Trophoblast cell (in vitro differentiated cells and primary cell): ENCODE measurements around the gene CDK3.

Experiments used
- DNase-seq, 2 donors: peaks; one replicate each; pipeline ENCODE4 v3.0.0-alpha.2; 2016
- H2AFZ ChIP-seq: 2 replicates; pipeline ENCODE4 v1.6.1; 2013; ENCODE audit warnings: low read length, moderate library complexity, mild to moderate bottlenecking; ENCODE audit not compliant: insufficient read depth, poor library complexity
- H2AK5ac ChIP-seq: 2 replicates; pipeline ENCODE4 v1.6.1; 2013; ENCODE audit warnings: mild to moderate bottlenecking, low read length
- H2BK120ac ChIP-seq: 2 replicates; pipeline ENCODE4 v1.6.1; 2013; ENCODE audit warnings: low read length, mild to moderate bottlenecking, moderate library complexity; ENCODE audit not compliant: insufficient read depth, poor library complexity
- H2BK12ac ChIP-seq: 2 replicates; pipeline ENCODE4 v1.6.1; 2013; ENCODE audit warnings: mild to moderate bottlenecking, low read length, moderate library complexity
- H2BK5ac ChIP-seq: 2 replicates; pipeline ENCODE4 v1.6.1; 2013; ENCODE audit warnings: low read length, low read depth, moderate library complexity, mild to moderate bottlenecking; ENCODE audit not compliant: poor library complexity
- H3K14ac ChIP-seq: 2 replicates; pipeline ENCODE4 v1.6.1; 2013; ENCODE audit warnings: mild to moderate bottlenecking, low read length
- H3K18ac ChIP-seq: 2 replicates; pipeline ENCODE4 v1.6.1; 2013; ENCODE audit warnings: mild to moderate bottlenecking, low read length
- H3K23ac ChIP-seq: 2 replicates; pipeline ENCODE4 v1.6.1; 2013; ENCODE audit warnings: low read length
- H3K27ac ChIP-seq: 2 replicates; pipeline ENCODE4 v1.5.1; 2013; ENCODE audit warnings: low read depth, mild to moderate bottlenecking, inconsistent platforms, low read length, moderate library complexity
- H3K27me3 ChIP-seq: 2 replicates; pipeline ENCODE4 v1.6.1; 2013; ENCODE audit warnings: inconsistent platforms, mild to moderate bottlenecking, low read length, moderate library complexity; ENCODE audit not compliant: insufficient read depth
- H3K36me3 ChIP-seq, 2 experiments: 1 replicate in 1 of 2; 2 replicates in 1 of 2; pipeline ENCODE4 v1.6.1; 2013; ENCODE audit warnings: low read length in 2 of 2, mild to moderate bottlenecking in 2 of 2, moderate library complexity in 1 of 2; ENCODE audit not compliant: insufficient read depth in 2 of 2, control insufficient read depth in 1 of 2
- H3K4ac ChIP-seq: 2 replicates; pipeline ENCODE4 v1.6.1; 2013; ENCODE audit warnings: low read depth, mild to moderate bottlenecking, low read length, moderate library complexity
- H3K4me1 ChIP-seq, 2 experiments: 1 replicate in 1 of 2; 2 replicates in 1 of 2; pipeline ENCODE4 v1.6.1; 2013; ENCODE audit warnings: low read length in 2 of 2, mild to moderate bottlenecking in 2 of 2, moderate library complexity in 1 of 2; ENCODE audit not compliant: insufficient read depth in 2 of 2, control insufficient read depth in 1 of 2
- H3K4me2 ChIP-seq: 2 replicates; pipeline ENCODE4 v1.6.1; 2013; ENCODE audit warnings: inconsistent platforms, mild to moderate bottlenecking, low read length, moderate library complexity
- H3K4me3 ChIP-seq: 2 replicates; pipeline ENCODE4 v1.5.1; 2013; ENCODE audit warnings: mild to moderate bottlenecking, low read depth, low read length, inconsistent platforms
- H3K79me1 ChIP-seq: one replicate; pipeline ENCODE4 v1.6.1; 2013; ENCODE audit warnings: low read length
- H3K79me2 ChIP-seq: 2 replicates; pipeline ENCODE4 v1.6.1; 2013; ENCODE audit warnings: low read length, mild to moderate bottlenecking; ENCODE audit not compliant: control insufficient read depth, insufficient read depth, poor library complexity
- H3K9ac ChIP-seq: 2 replicates; pipeline ENCODE4 v1.6.1; 2013; ENCODE audit warnings: mild to moderate bottlenecking, low read length
- H3K9me3 ChIP-seq: 2 replicates; pipeline ENCODE4 v1.6.1; 2013; ENCODE audit warnings: low read depth, mild to moderate bottlenecking, control low read depth, inconsistent platforms, low read length; ENCODE audit not compliant: insufficient read depth
- H4K12ac ChIP-seq: 2 replicates; pipeline ENCODE4 v1.6.1; 2013; ENCODE audit warnings: low read depth, mild to moderate bottlenecking, low read length, moderate library complexity
- H4K8ac ChIP-seq: 2 replicates; pipeline ENCODE4 v1.6.1; 2013; ENCODE audit warnings: low read depth, mild to moderate bottlenecking, low read length, moderate library complexity
- H4K91ac ChIP-seq: one replicate; pipeline ENCODE4 v1.6.1; 2013; ENCODE audit warnings: low read depth, mild to moderate bottlenecking, low read length, moderate library complexity
- WGBS: extraction: QIAGEN DNeasy Blood & Tissue Kit; methylation state at CpG from one replicate; pipeline ENCODE4 v1.1.7; 2013; ENCODE audit warnings: missing lambda C conversion rate; ENCODE audit not compliant: insufficient read length, insufficient coverage; ENCODE audit errors: extremely low coverage; 5-methylcytosine and 5-hydroxymethylcytosine counted together

CDK3 gene

GRCh38 chr17:75979705-75980187 lies 20.9 kb upstream of the CDK3 start:
- Histone ChIP-seq H3K14ac (peak overlapping the region; percentile 99), H3K4ac (peak overlapping the region; percentile 82), H2BK12ac (peak overlapping the region; percentile 52), H3K79me1 (peaks cover 30% of the 10 kb centered on the region), H2AK5ac (peak overlapping the region; percentile 94), H3K9me3 (no peaks in the 10 kb centered on the region), H2BK5ac (peak overlapping the region; percentile 99), H3K27ac (peak overlapping the region; percentile 100), H2BK120ac (peak overlapping the region; percentile 96), H3K23ac (no peak overlapping the region), H4K8ac (peak overlapping the region; percentile 97), H2AFZ (peak overlapping the region; percentile 71), H3K79me2 (peaks cover 23% of the 10 kb centered on the region), H4K91ac (peak overlapping the region; percentile 98), H3K4me3 (peak overlapping the region; percentile 67), H3K4me2 (peak overlapping the region; percentile 72), H3K9ac (peak overlapping the region; percentile 61), H4K12ac (peak overlapping the region; percentile 43), H3K27me3 (no peaks in the 10 kb centered on the region), H3K36me3 (peaks cover 0 to 2% of the 10 kb centered on the region in 2 experiments), H3K18ac (peak overlapping the region; percentile 97), H3K4me1 (peaks cover 22 to 26% of the 10 kb centered on the region in 2 experiments)
- no CpG with 5 or more reads among the region's 19 CpGs for WGBS
- DNase-seq = peak; percentile 93 to 95

- H3K79me1 ChIP-seq = peaks cover 30% of the 10 kb centered on the region
- peak; percentile 62 to 67 for DNase-seq
- peak overlapping the region; percentile 100 for H3K27ac ChIP-seq
- no CpG with 5 or more reads among the region's 18 CpGs for WGBS
- H3K27me3 ChIP-seq = no peaks in the 10 kb centered on the region
- H3K4me1 ChIP-seq = peaks cover 22 to 26% of the 10 kb centered on the region in 2 experiments
- H3K4ac ChIP-seq = peak overlapping the region; percentile 90
- peak overlapping the region; percentile 99 for H2BK5ac ChIP-seq
- peak overlapping the region; percentile 94 for H2AK5ac ChIP-seq
- peak overlapping the region; percentile 97 for H3K18ac ChIP-seq
- no peak overlapping the region for H2AFZ ChIP-seq
- peak overlapping the region; percentile 98 for H4K91ac ChIP-seq
- H2BK120ac ChIP-seq = peak overlapping the region; percentile 96
- H3K14ac ChIP-seq = peak overlapping the region; percentile 99
- H3K36me3 ChIP-seq = peaks cover 0 to 2% of the 10 kb centered on the region in 2 experiments
- H3K9me3 ChIP-seq = no peaks in the 10 kb centered on the region
- H3K4me2 ChIP-seq = peak overlapping the region; percentile 72
- peak overlapping the region; percentile 82 for H2BK12ac ChIP-seq
- H3K23ac ChIP-seq = no peak overlapping the region
- H3K4me3 ChIP-seq = peak overlapping the region; percentile 67
- H4K12ac ChIP-seq = peak overlapping the region; percentile 43
- H4K8ac ChIP-seq = peak overlapping the region; percentile 97
- no peak overlapping the region for H3K9ac ChIP-seq
- peaks cover 23% of the 10 kb centered on the region for H3K79me2 ChIP-seq
Observed at GRCh38 chr17:75980188-75981018, 20.3 kb upstream of the CDK3 start.

- Histone ChIP-seq H3K23ac (no peak overlapping the region), H3K36me3 (no peaks in the 10 kb centered on the region), H2AK5ac (peak overlapping the region; percentile 95), H3K4ac (peak overlapping the region; percentile 61), H3K9me3 (no peaks in the 10 kb centered on the region), H2BK120ac (peak overlapping the region; percentile 97), H3K9ac (no peak overlapping the region), H2AFZ (peak overlapping the region; percentile 37), H3K27ac (peak overlapping the region; percentile 100), H3K14ac (peak overlapping the region; percentile 82), H4K12ac (peak overlapping the region; percentile 71), H3K79me2 (peaks cover 23% of the 10 kb centered on the region), H3K18ac (peak overlapping the region; percentile 82), H3K27me3 (no peaks in the 10 kb centered on the region), H4K91ac (peak overlapping the region; percentile 89), H4K8ac (peak overlapping the region; percentile 68), H3K79me1 (peaks cover 30% of the 10 kb centered on the region), H3K4me3 (no peak overlapping the region), H3K4me1 (peaks cover 22 to 28% of the 10 kb centered on the region in 2 experiments), H2BK12ac (peak overlapping the region; percentile 72), H3K4me2 (no peak overlapping the region), H2BK5ac (peak overlapping the region; percentile 90)
- peak; percentile 53 to 63 for DNase-seq
- no CpG with 5 or more reads among the region's 7 CpGs for WGBS
Observed at GRCh38 chr17:75981019-75981615, 19.5 kb upstream of the CDK3 start.

GRCh38 chr17:75983501-75984181 lies 17.0 kb upstream of the CDK3 start:
- Histone ChIP-seq H4K12ac (no peak overlapping the region), H3K4me2 (peak overlapping the region; percentile 38), H2AFZ (no peak overlapping the region), H4K8ac (no peak overlapping the region), H3K79me2 (peaks cover 16% of the 10 kb centered on the region), H3K9ac (no peak overlapping the region), H3K23ac (no peak overlapping the region), H2BK5ac (peak overlapping the region; percentile 81), H3K4me1 (peaks cover 22 to 28% of the 10 kb centered on the region in 2 experiments), H3K9me3 (no peaks in the 10 kb centered on the region), H3K36me3 (no peaks in the 10 kb centered on the region), H3K4ac (no peak overlapping the region), H2BK12ac (peak overlapping the region; percentile 74), H2AK5ac (no peak overlapping the region), H4K91ac (peak overlapping the region; percentile 78), H3K27me3 (no peaks in the 10 kb centered on the region), H3K14ac (peak overlapping the region; percentile 58), H3K79me1 (peaks cover 28% of the 10 kb centered on the region), H3K18ac (no peak overlapping the region), H3K27ac (peak overlapping the region; percentile 87), H2BK120ac (peak overlapping the region; percentile 78), H3K4me3 (no peak overlapping the region)
- peak; percentile 86 to 87 for DNase-seq
- WGBS = no CpG with 5 or more reads among the region's 6 CpGs
